HEK293 (cell line): ENCODE data around the gene NOP10.

Experiments
- ATF2 ChIP-seq: fragments of 450-650 bp; formaldehyde crosslinking; IDR thresholded peaks from 2 replicates; pipeline ENCODE4 v1.5.1; 2016; ENCODE audit warnings: missing biosample characterization, missing genetic modification characterization, low read depth
- BCL11B ChIP-seq: fragments of 450-650 bp; formaldehyde crosslinking; IDR thresholded peaks from 2 replicates; pipeline ENCODE4 v1.5.1; 2016; ENCODE audit warnings: low read depth, missing biosample characterization, missing genetic modification characterization
- KLF9 ChIP-seq: fragments of 450-650 bp; formaldehyde crosslinking; IDR thresholded peaks from 2 replicates; pipeline ENCODE4 v1.5.1; 2016; ENCODE audit warnings: missing biosample characterization, missing genetic modification characterization, low read depth
- WT1 ChIP-seq: fragments of 450-650 bp; formaldehyde crosslinking; IDR thresholded peaks from 2 replicates; pipeline ENCODE4 v1.5.1; 2016; ENCODE audit warnings: missing biosample characterization, missing genetic modification characterization
- ZBTB1 ChIP-seq: fragments of 450-650 bp; formaldehyde crosslinking; IDR thresholded peaks from 2 replicates; pipeline ENCODE4 v1.5.1; 2016; ENCODE audit warnings: missing biosample characterization, missing genetic modification characterization
- ZBTB49 ChIP-seq: fragments of 450-650 bp; formaldehyde crosslinking; IDR thresholded peaks from 2 replicates; pipeline ENCODE4 v1.5.1; 2016; ENCODE audit warnings: missing biosample characterization, missing genetic modification characterization, low read depth
- ZNF121 ChIP-seq: fragments of 450-650 bp; formaldehyde crosslinking; IDR thresholded peaks from 2 replicates; pipeline ENCODE4 v1.5.1; 2016; ENCODE audit warnings: missing biosample characterization, missing genetic modification characterization
- ZNF140 ChIP-seq: fragments of 450-650 bp; formaldehyde crosslinking; IDR thresholded peaks from 2 replicates; pipeline ENCODE4 v1.5.1; 2016; ENCODE audit warnings: missing biosample characterization, missing genetic modification characterization
- ZNF155 ChIP-seq: fragments of 450-650 bp; formaldehyde crosslinking; IDR thresholded peaks from 2 replicates; pipeline ENCODE4 v1.5.1; 2016; ENCODE audit warnings: missing biosample characterization, missing genetic modification characterization
- ZNF157 ChIP-seq: fragments of 450-650 bp; formaldehyde crosslinking; IDR thresholded peaks from 2 replicates; pipeline ENCODE4 v1.5.1; 2016; ENCODE audit warnings: missing biosample characterization, missing genetic modification characterization
- ZNF221 ChIP-seq: fragments of 450-650 bp; formaldehyde crosslinking; IDR thresholded peaks from 2 replicates; pipeline ENCODE4 v1.5.1; 2017; ENCODE audit warnings: missing biosample characterization, missing genetic modification characterization, borderline replicate concordance
- ZNF292 ChIP-seq: fragments of 450-650 bp; formaldehyde crosslinking; IDR thresholded peaks from 2 replicates; pipeline ENCODE4 v1.5.1; 2016; ENCODE audit warnings: low read depth, missing biosample characterization, missing genetic modification characterization, borderline replicate concordance
- ZNF324 ChIP-seq: fragments of 450-650 bp; formaldehyde crosslinking; IDR thresholded peaks from 2 replicates; pipeline ENCODE4 v1.5.1; 2016; ENCODE audit warnings: missing biosample characterization, missing genetic modification characterization
- ZNF350 ChIP-seq: fragments of 450-650 bp; formaldehyde crosslinking; IDR thresholded peaks from 2 replicates; pipeline ENCODE4 v1.5.0; 2017; ENCODE audit warnings: missing biosample characterization, mild to moderate bottlenecking, missing genetic modification characterization
- ZNF398 ChIP-seq: fragments of 450-650 bp; formaldehyde crosslinking; IDR thresholded peaks from 2 replicates; pipeline ENCODE4 v1.5.1; 2017; ENCODE audit warnings: missing biosample characterization, missing genetic modification characterization
- ZNF544 ChIP-seq: fragments of 450-650 bp; formaldehyde crosslinking; IDR thresholded peaks from 2 replicates; pipeline ENCODE4 v1.5.0; 2017; ENCODE audit warnings: missing biosample characterization, missing genetic modification characterization
- ZNF621 ChIP-seq: fragments of 450-650 bp; formaldehyde crosslinking; IDR thresholded peaks from 2 replicates; pipeline ENCODE4 v1.5.1; 2017; ENCODE audit warnings: missing biosample characterization, missing genetic modification characterization
- ZNF639 ChIP-seq: fragments of 450-650 bp; formaldehyde crosslinking; IDR thresholded peaks from 2 replicates; pipeline ENCODE4 v1.5.1; 2016; ENCODE audit warnings: missing biosample characterization, missing genetic modification characterization
- ZNF670 ChIP-seq: fragments of 450-650 bp; formaldehyde crosslinking; IDR thresholded peaks from 2 replicates; pipeline ENCODE4 v1.5.1; 2016; ENCODE audit warnings: missing biosample characterization, missing genetic modification characterization, low read depth
- ZNF677 ChIP-seq: fragments of 450-650 bp; IDR thresholded peaks from 2 replicates; pipeline ENCODE4 v1.5.0; 2018; ENCODE audit warnings: missing biosample characterization, mild to moderate bottlenecking, missing genetic modification characterization, moderate library complexity
- ZNF701 ChIP-seq: fragments of 450-650 bp; formaldehyde crosslinking; IDR thresholded peaks from 2 replicates; pipeline ENCODE4 v1.5.1; 2016; ENCODE audit warnings: missing biosample characterization, missing genetic modification characterization
- ZNF747 ChIP-seq: fragments of 450-650 bp; formaldehyde crosslinking; IDR thresholded peaks from 2 replicates; pipeline ENCODE4 v1.5.1; 2016; ENCODE audit warnings: missing biosample characterization, missing genetic modification characterization
- ZNF791 ChIP-seq: fragments of 450-650 bp; formaldehyde crosslinking; IDR thresholded peaks from 2 replicates; pipeline ENCODE4 v1.5.1; 2016; ENCODE audit warnings: missing biosample characterization, missing genetic modification characterization
- ZSCAN18 ChIP-seq: fragments of 450-650 bp; formaldehyde crosslinking; IDR thresholded peaks from 2 replicates; pipeline ENCODE4 v1.5.1; 2016; ENCODE audit warnings: missing biosample characterization, missing genetic modification characterization
- TF ChIP-seq, protein P1 (sequence below): fragments of 450-650 bp; formaldehyde crosslinking; optimal IDR thresholded peaks from 2 replicates; pipeline ENCODE3; 2016; ENCODE audit warnings: missing biosample characterization, mild to moderate bottlenecking, missing genetic modification characterization
- TF ChIP-seq, protein P2 (sequence below): fragments of 450-650 bp; formaldehyde crosslinking; IDR thresholded peaks from 2 replicates; pipeline ENCODE4 v1.5.1; 2016; ENCODE audit warnings: missing biosample characterization, missing genetic modification characterization
- TF ChIP-seq, protein P3 (sequence below): fragments of 450-650 bp; formaldehyde crosslinking; IDR thresholded peaks from 2 replicates; pipeline ENCODE4 v1.5.1; 2016; ENCODE audit warnings: missing biosample characterization, missing genetic modification characterization

The NOP10 gene

GRCh38 chr15:34366271-34367065 lies 23.5 kb upstream of the NOP10 start (continued):
- no peak for TF ChIP-seq ZNF791
- no peak for TF ChIP-seq ZNF350 (tag by site-specific recombination)
- no peak for TF ChIP-seq ZBTB49 (tag by site-specific recombination)
- TF ChIP-seq ZNF221 (tag by site-specific recombination) = no peak
- TF ChIP-seq, protein P1, sequence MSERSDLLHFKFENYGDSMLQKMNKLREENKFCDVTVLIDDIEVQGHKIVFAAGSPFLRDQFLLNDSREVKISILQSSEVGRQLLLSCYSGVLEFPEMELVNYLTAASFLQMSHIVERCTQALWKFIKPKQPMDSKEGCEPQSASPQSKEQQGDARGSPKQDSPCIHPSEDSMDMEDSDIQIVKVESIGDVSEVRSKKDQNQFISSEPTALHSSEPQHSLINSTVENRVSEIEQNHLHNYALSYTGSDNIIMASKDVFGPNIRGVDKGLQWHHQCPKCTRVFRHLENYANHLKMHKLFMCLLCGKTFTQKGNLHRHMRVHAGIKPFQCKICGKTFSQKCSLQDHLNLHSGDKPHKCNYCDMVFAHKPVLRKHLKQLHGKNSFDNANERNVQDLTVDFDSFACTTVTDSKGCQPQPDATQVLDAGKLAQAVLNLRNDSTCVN (tag by site-specific recombination) = peak; percentile 10
- TF ChIP-seq, protein P2, sequence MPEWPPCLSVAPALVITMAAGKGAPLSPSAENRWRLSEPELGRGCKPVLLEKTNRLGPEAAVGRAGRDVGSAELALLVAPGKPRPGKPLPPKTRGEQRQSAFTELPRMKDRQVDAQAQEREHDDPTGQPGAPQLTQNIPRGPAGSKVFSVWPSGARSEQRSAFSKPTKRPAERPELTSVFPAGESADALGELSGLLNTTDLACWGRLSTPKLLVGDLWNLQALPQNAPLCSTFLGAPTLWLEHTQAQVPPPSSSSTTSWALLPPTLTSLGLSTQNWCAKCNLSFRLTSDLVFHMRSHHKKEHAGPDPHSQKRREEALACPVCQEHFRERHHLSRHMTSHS (tag by site-specific recombination) = no peak
- TF ChIP-seq, protein P3, sequence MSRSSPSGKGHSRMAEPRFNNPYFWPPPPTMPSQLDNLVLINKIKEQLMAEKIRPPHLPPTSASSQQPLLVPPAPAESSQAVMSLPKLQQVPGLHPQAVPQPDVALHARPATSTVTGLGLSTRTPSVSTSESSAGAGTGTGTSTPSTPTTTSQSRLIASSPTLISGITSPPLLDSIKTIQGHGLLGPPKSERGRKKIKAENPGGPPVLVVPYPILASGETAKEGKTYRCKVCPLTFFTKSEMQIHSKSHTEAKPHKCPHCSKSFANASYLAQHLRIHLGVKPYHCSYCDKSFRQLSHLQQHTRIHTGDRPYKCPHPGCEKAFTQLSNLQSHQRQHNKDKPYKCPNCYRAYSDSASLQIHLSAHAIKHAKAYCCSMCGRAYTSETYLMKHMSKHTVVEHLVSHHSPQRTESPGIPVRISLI = no peak
- no peak for TF ChIP-seq ZNF155 (tag by site-specific recombination)
- TF ChIP-seq ZNF677 = no peak
- peak; percentile 60; the same call in 1 of the 2 replicates for TF ChIP-seq KLF9 (tag by site-specific recombination)
- TF ChIP-seq ZNF639 (tag by site-specific recombination) = no peak
- TF ChIP-seq ZNF121 (tag by site-specific recombination) = no peak
- no peak for TF ChIP-seq BCL11B (tag by site-specific recombination)
- TF ChIP-seq ZSCAN18 = no peak
- TF ChIP-seq ZNF544 = no peak
- TF ChIP-seq ZNF398 (tag by site-specific recombination) = peak; percentile 99
- TF ChIP-seq ZBTB1 = no peak
- no peak for TF ChIP-seq ZNF747
- TF ChIP-seq WT1 (tag by site-specific recombination) = peak; percentile 88
- no peak for TF ChIP-seq ZNF292 (tag by site-specific recombination)
- TF ChIP-seq ZNF324 (tag by site-specific recombination) = no peak
- TF ChIP-seq ZNF157 = no peak
- no peak for TF ChIP-seq ZNF670 (tag by site-specific recombination)
- TF ChIP-seq ZNF701 = no peak
- TF ChIP-seq ATF2 (tag by site-specific recombination) = no peak
- TF ChIP-seq ZNF621 = no peak
- no peak for TF ChIP-seq ZNF140 (tag by site-specific recombination)
